Measurements from ENCODE around the gene TEAD1.

DNA sequence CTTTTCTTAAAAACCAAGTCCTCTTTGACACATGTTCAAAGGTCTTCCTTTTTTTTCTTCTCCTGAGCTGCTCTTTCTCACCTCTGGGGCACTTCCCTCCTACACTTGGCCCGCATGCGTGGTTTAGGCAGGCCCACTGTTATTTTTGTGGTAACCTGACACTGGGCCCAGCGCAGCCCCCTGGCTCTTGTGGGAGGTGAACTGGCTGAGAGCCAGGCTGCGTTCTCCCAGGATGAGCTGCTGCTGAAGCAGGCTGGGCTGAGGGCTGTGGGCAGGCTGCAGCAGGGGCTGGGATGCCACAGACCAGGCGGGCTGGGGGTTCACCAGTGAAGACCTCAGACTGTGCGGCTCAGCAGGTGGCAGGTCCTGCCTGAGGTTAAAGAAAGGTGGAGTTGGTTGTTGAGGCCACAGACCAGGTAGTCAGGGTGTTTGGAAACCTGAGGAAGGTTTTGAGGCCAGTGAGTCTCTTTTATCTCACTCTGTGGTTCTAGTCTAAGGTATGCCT, 72.4 kb downstream of the TEAD1 start:
- TF ChIP-seq, protein P1, sequence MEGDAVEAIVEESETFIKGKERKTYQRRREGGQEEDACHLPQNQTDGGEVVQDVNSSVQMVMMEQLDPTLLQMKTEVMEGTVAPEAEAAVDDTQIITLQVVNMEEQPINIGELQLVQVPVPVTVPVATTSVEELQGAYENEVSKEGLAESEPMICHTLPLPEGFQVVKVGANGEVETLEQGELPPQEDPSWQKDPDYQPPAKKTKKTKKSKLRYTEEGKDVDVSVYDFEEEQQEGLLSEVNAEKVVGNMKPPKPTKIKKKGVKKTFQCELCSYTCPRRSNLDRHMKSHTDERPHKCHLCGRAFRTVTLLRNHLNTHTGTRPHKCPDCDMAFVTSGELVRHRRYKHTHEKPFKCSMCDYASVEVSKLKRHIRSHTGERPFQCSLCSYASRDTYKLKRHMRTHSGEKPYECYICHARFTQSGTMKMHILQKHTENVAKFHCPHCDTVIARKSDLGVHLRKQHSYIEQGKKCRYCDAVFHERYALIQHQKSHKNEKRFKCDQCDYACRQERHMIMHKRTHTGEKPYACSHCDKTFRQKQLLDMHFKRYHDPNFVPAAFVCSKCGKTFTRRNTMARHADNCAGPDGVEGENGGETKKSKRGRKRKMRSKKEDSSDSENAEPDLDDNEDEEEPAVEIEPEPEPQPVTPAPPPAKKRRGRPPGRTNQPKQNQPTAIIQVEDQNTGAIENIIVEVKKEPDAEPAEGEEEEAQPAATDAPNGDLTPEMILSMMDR (IDR thresholded peaks at IDR 0.05) = peak in 4 of 6 experiments; percentile 25 to 71 (median 46)
- TF ChIP-seq POLR2A (IDR thresholded peaks at IDR 0.05) = peak in 1 of 2 donors; percentile 38
